KMS-11 (cell line): ENCODE data around the gene SMLR1.

Experiments used
- H2AFZ ChIP-seq: fragments of 200-600 bp; sonication (generic); 2 replicates; pipeline ENCODE4 v1.6.1; 2016; ENCODE audit warnings: antibody characterized with exemption, mixed run types, low read depth
- H3K27ac ChIP-seq: fragments of 200-600 bp; sonication (generic); 2 replicates; pipeline ENCODE4 v1.6.1; 2016; ENCODE audit warnings: mild to moderate bottlenecking, mixed run types
- H3K27me3 ChIP-seq: fragments of 200-600 bp; sonication (generic); 2 replicates; pipeline ENCODE4 v1.6.1; 2017; ENCODE audit warnings: mild to moderate bottlenecking, low read depth, mixed run types, moderate library complexity; ENCODE audit not compliant: insufficient read depth
- H3K36me3 ChIP-seq: fragments of 200-600 bp; sonication (generic); 2 replicates; pipeline ENCODE4 v1.6.1; 2017; ENCODE audit warnings: mild to moderate bottlenecking, mixed run types; ENCODE audit not compliant: insufficient read depth
- H3K4me1 ChIP-seq: fragments of 200-600 bp; sonication (generic); 2 replicates; pipeline ENCODE4 v1.6.1; 2016; ENCODE audit warnings: mild to moderate bottlenecking, low read depth, mixed run types; ENCODE audit not compliant: poor library complexity, severe bottlenecking
- H3K4me2 ChIP-seq: fragments of 200-600 bp; sonication (generic); 2 replicates; pipeline ENCODE4 v1.7.0; 2016; ENCODE audit warnings: mild to moderate bottlenecking, mixed run types
- H3K4me3 ChIP-seq: fragments of 200-600 bp; sonication (generic); IDR thresholded peaks from 2 replicates; pipeline ENCODE4 v1.6.1; 2017; ENCODE audit warnings: low read depth, low read length, mixed read lengths; ENCODE audit not compliant: insufficient read depth
- H3K79me2 ChIP-seq: fragments of 200-600 bp; sonication (generic); 2 replicates; pipeline ENCODE4 v1.6.1; 2016; ENCODE audit warnings: low read depth, mixed run types; ENCODE audit not compliant: insufficient read depth
- H3K9ac ChIP-seq: fragments of 200-600 bp; sonication (generic); 2 replicates; pipeline ENCODE4 v1.6.1; 2016; ENCODE audit warnings: mild to moderate bottlenecking, mixed run types
- H4K20me1 ChIP-seq: fragments of 200-600 bp; sonication (generic); 2 replicates; pipeline ENCODE4 v1.6.1; 2016; ENCODE audit warnings: mild to moderate bottlenecking, mixed run types; ENCODE audit not compliant: insufficient read depth
- CTCF ChIP-seq: fragments of 200-600 bp; sonication (generic); conservative IDR thresholded peaks from 2 replicates; pipeline ENCODE4 v1.6.1; 2017; ENCODE audit warnings: low read depth, mild to moderate bottlenecking, antibody characterized with exemption, low read length, moderate library complexity, mixed read lengths

The SMLR1 gene

GRCh38 chr6:130872250-130873095 lies 45.3 kb downstream of the SMLR1 start:
- no peaks in the 10 kb centered on the region for H4K20me1 ChIP-seq
- peak; percentile 96 for TF ChIP-seq CTCF
- H3K27me3 ChIP-seq: no peaks in the 10 kb centered on the region
- H2AFZ ChIP-seq: no peak overlapping the region
- peaks cover 49% of the 10 kb centered on the region for H3K4me1 ChIP-seq
- no peak overlapping the region for H3K27ac ChIP-seq
- H3K36me3 ChIP-seq: no peaks in the 10 kb centered on the region
- H3K79me2 ChIP-seq: no peaks in the 10 kb centered on the region
- no peak overlapping the region for H3K4me3 ChIP-seq
- H3K4me2 ChIP-seq: peak overlapping the region; percentile 79; the same call in 1 of the 2 replicates
- H3K9ac ChIP-seq: no peak overlapping the region

- H3K27me3 ChIP-seq: no peaks in the 10 kb centered on the region
- no peak overlapping the region for H3K9ac ChIP-seq
- H2AFZ ChIP-seq: no peak overlapping the region
- H3K36me3 ChIP-seq: no peaks in the 10 kb centered on the region
- no peak overlapping the region for H3K27ac ChIP-seq
- TF ChIP-seq CTCF: no peak
- H3K4me3 ChIP-seq: no peak overlapping the region
- no peaks in the 10 kb centered on the region for H3K79me2 ChIP-seq
- H3K4me1 ChIP-seq: peaks cover 36% of the 10 kb centered on the region
- H3K4me2 ChIP-seq: no peak overlapping the region
- no peaks in the 10 kb centered on the region for H4K20me1 ChIP-seq
Measured at GRCh38 chr6:130873746-130874145, 46.5 kb downstream of the SMLR1 start.

GRCh38 chr6:130879826-130880225 lies 52.6 kb downstream of the SMLR1 start:
- Histone ChIP-seq H3K4me1 (peaks cover 11% of the 10 kb centered on the region), H3K36me3 (no peaks in the 10 kb centered on the region), H3K27me3 (no peaks in the 10 kb centered on the region), H3K4me3 (no peak overlapping the region), H4K20me1 (no peaks in the 10 kb centered on the region), H3K79me2 (no peaks in the 10 kb centered on the region), H3K27ac (no peak overlapping the region), H2AFZ (no peak overlapping the region), H3K4me2 (no peak overlapping the region), H3K9ac (no peak overlapping the region)
- TF ChIP-seq CTCF: no peak

GRCh38 chr6:130882370-130882769 lies 55.2 kb downstream of the SMLR1 start:
- H4K20me1 ChIP-seq: no peaks in the 10 kb centered on the region

More at GRCh38 chr6:130882370-130882769, 55.2 kb downstream of the SMLR1 start:
- Histone ChIP-seq H3K9ac (no peak overlapping the region), H3K4me3 (no peak overlapping the region), H3K36me3 (no peaks in the 10 kb centered on the region), H3K79me2 (no peaks in the 10 kb centered on the region), H2AFZ (no peak overlapping the region), H3K4me1 (peaks cover 11% of the 10 kb centered on the region), H3K4me2 (no peak overlapping the region), H3K27me3 (no peaks in the 10 kb centered on the region), H3K27ac (no peak overlapping the region)
- no peak for TF ChIP-seq CTCF
